K562 treated with DMSO at 1 percent for 48 hours (cell line): Measurements from ENCODE around the gene HHLA2. TPM values are rescaled to one million over a fixed set of nuclear protein-coding genes. Genes with fewer than 3 reads are reported as not detected.

Experiments
- total RNA-seq: library from RNA; unstranded; fragments of 300-600 nt; gene quantifications from 2 replicates; pipeline ENCODE4 v1.2.3, GENCODE V29; 2022; ENCODE audit warnings: low replicate concordance; ENCODE audit errors: extremely low read depth

HHLA2 gene
- not detected in 2 replicates for total RNA-seq

GRCh38 chr3:108296239-108296638 is at the start of gene HHLA2:
HHLA2 (plus strand) TSS chr3:108296548; CDS start chr3:108351814, 55,266 bp downstream.

Other genes starting within 250 kb of the HHLA2 start
- not detected in 2 replicates for gene CD47, start 205.5 kb upstream of the HHLA2 start, total RNA-seq
- gene IFT57, start 74.1 kb upstream of the HHLA2 start, total RNA-seq = not detected in 2 replicates
- gene MYH15, start 214.0 kb downstream of the HHLA2 start, total RNA-seq = not detected in 2 replicates